NB4 (cell line): ENCODE measurements around the gene HCFC2.

ENCODE experiments used
- CTCF ChIP-seq: IDR thresholded peaks from one replicate; pipeline ENCODE4 v1.5.1; 2012; ENCODE audit warnings: low read depth, low read length
- POLR2A ChIP-seq: IDR thresholded peaks from 2 replicates; pipeline ENCODE4 v1.6.1; 2011; ENCODE audit warnings: mild to moderate bottlenecking; ENCODE audit not compliant: insufficient read length; ENCODE audit errors: extremely low read depth

- TF ChIP-seq CTCF: no peak
- TF ChIP-seq POLR2A: no peak
Observed at GRCh38 chr12:104042580-104042979, 21.8 kb upstream of the HCFC2 start.
